Activated CD8-positive, alpha-beta memory T cell treated with anti-CD3 and anti-CD28 coated beads, Interleukin-2, amount 50 U/mL, for 24 hours (primary cell): ENCODE data around the gene GLB1L2.

Source experiments
- DNase-seq: peaks from one replicate; pipeline ENCODE4 v3.0.0-alpha.2; 2020; ENCODE audit errors: extremely low read depth

The GLB1L2 gene

GRCh38 chr11:134369656-134370525, 38.1 kb downstream of the GLB1L2 start:
- no peak for DNase-seq

DNA sequence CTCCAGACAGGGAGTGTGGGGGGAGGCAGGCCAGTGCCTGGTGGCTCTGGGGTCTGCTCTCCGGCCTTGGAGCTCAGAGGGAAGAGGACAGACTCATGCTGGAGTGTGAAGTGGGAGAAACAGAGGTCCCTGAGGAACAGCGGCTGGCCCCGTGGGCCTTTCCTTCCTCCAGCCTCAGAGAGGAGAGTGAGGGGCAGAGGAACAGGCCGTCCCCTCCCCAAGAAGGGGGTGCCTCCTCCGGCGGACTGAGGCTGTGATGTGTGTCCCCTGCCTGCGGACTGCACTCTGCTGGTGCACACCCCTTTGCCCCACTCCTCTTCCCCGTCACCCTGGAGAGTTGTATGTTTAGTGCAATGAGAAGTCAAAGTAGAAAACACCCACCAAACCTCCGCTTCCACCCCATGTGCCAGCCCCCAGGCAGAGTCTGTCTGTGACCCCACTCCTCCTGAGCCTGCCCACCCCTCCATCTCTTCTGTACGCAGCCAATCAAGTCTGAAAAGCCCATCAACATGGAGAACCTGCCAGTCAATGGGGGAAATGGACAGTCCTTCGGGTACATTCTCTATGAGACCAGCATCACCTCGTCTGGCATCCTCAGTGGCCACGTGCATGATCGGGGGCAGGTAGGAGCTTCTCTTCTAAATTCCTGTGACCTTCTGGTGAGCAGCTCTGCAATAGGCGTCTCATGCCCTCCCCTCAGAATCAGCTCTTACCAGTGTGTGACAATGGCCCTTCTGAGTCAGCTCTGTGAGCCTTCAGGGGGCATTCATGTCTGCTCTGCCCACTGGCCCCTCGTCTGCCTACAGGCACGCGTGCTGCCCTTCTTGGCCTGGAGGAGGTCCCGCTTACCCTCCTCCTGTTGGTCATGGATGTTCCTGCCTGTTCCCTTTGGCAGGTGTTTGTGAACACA, 39.0 kb downstream of the GLB1L2 start:
- DNase-seq, result no peak

- no peak for DNase-seq
These were observed 39.8 kb downstream of the GLB1L2 start for GRCh38 chr11:134371436-134372185.

DNA sequence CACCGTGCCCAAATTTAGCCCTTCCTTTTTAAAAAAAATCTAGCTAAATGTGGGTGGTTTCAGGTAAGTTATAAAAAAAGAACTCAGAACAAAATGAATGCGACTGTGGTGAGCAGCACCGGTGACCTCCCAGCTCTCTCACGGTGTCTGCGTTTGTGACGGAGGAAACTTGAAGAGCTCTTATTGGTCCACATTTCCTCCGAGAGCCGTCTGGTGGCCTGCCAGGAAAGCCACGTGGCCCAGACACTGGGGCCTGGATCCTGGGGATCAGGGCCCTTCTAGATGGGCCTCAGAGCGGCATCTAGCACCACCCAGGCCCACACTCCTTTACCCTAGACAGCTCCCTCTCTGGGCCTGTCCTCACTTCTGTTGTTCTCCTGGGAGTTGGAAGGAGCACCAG, 40.7 kb downstream of the GLB1L2 start:
- no peak for DNase-seq

DNA sequence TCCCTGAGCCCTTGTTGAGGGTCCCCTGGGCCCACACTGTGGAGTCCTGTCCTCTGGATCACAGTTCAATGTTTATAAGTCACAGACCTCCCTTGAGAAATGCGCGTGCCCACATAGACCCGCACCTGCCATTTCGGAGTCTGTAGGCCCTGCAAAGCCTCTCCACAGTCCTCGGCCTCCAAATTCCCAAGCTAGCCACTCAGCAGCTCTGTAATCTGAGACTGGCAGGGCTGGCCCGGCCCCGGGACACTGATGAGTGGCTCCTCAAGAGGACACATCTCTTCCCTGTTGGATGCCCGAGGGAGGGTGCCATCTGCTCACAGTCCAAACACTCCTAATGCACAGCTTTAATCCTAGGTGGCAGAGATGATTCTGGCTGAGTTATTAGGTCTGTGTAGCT, 41.2 kb downstream of the GLB1L2 start:
- no peak for DNase-seq

DNA sequence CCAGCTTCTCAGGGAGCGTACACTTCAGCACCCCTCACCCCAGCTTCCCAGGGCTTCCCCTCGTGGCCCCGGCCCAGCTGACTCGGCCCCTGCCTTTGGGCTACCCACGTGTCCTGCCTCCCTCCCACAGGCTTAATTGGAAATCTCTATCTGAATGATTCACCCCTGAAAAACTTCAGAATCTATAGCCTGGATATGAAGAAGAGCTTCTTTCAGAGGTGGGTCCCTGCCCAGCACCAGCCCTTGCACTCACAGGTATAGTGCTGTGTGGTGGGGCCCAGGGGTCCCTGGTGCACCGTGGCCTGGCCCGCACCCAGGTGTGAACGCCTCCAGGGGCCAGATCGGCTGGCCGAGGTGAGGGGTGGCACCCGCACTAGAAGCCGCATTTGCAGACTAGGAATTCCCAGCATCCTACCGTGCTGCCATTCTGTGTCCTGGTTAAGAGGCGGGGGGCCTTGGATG, 41.8 kb downstream of the GLB1L2 start:
- no peak for DNase-seq

DNA sequence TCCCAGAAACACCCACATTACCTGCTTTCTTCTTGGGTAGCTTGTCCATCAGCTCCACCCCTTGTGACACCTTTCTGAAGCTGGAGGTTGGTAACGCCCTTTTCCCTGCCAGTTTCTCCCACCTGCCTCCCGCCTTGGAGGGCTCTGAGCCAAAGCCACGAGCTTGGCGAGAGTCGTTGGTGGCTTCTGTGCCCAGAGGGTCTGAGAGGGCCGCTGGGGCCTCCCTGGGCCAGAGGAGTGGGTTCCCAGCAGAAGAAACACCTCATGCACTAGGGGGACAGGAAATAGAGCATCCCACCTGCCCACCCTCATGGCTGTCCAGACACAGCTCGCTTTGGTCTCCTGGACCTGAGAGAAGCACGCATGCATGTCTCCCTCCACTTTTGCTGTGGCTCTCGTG, 42.4 kb downstream of the GLB1L2 start:
- DNase-seq, result no peak

DNA sequence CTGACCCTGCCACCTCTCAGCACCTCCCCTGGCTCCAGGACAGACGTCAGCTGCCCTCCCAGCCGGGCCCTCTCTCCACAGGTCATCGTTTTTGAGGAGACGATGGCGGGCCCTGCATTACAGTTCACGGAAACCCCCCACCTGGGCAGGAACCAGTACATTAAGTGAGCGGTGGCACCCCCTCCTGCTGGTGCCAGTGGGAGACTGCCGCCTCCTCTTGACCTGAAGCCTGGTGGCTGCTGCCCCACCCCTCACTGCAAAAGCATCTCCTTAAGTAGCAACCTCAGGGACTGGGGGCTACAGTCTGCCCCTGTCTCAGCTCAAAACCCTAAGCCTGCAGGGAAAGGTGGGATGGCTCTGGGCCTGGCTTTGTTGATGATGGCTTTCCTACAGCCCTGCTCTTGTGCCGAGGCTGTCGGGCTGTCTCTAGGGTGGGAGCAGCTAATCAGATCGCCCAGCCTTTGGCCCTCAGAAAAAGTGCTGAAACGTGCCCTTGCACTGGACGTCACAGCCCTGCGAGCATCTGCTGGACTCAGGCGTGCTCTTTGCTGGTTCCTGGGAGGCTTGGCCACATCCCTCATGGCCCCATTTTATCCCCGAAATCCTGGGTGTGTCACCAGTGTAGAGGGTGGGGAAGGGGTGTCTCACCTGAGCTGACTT, 43.2 kb downstream of the GLB1L2 start:
- no peak for DNase-seq

- DNase-seq, result no peak
These were observed 44.5 kb downstream of the GLB1L2 start for GRCh38 chr11:134376150-134376921.

- DNase-seq, result no peak
These were observed 46.1 kb downstream of the GLB1L2 start for GRCh38 chr11:134377876-134378275.

GRCh38 chr11:134379241-134379640, 47.5 kb downstream of the GLB1L2 start:
- DNase-seq, result no peak

DNA sequence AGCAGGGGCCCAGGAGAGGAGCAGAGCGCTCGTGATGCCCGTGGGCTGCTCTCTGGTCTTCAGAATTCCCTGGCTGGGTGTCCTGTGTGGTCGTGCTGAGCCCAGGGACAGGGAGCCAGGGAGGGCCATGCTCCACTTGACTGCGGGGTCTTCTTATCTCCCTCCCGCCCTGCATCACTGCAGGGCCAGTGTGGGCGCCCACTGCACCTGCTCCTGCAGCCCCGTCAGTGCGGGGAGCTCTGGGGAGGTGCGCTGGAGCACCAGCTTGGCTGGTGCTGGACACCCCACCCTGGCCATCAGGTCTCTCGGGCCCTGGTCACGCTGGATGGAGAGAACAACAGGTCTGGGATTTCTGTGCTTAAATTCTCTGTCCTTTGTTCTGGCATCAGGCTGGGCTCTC, 48.4 kb downstream of the GLB1L2 start:
- no peak for DNase-seq

GRCh38 chr11:134380785-134381184, 49.0 kb downstream of the GLB1L2 start:
- no peak for DNase-seq

GRCh38 chr11:134382257-134382656, 50.5 kb downstream of the GLB1L2 start:
- DNase-seq, result no peak

GRCh38 chr11:134382830-134383229, 51.0 kb downstream of the GLB1L2 start:
- no peak for DNase-seq

- no peak for DNase-seq
These were observed 51.9 kb downstream of the GLB1L2 start for GRCh38 chr11:134383576-134384221.

DNA sequence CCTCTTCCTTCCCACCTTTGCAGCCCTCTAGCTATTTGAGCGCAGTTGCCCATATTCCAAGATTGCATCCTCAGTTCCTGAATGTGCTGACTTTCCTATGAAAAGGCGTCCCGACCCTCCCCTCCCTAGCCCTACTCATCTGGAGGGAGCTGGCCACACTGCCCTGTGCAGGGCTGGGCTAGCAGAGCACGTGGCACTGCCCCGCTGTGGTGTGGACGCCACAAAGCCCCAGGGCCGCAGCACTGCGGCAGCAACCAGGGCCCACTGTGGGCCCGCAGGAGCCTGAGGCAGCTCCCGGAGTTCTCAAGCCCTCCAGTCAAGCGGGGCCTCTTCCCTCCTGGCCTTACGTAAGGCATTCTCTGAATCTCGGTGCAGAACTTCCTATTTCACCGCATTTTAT, 52.6 kb downstream of the GLB1L2 start:
- no peak for DNase-seq

DNA sequence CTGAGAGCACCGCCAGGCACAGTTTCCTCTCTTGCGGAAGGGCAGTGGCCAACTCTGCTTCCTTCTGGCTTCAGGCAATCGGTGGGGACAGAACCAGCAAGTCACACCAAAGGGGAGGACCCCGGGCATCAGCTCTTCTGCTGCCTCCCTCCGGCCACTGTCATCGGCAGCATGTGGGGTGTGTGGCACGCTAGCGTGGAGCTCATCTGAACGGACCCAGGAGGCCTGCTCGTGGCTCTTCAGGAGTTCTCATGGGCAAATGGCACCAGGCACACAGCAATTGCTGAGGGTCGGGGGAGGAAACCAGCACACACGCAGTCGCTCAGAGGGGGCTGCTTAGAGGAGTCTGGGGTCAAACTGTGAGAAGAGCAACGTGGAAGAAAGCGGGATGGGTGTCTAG, 53.4 kb downstream of the GLB1L2 start:
- DNase-seq, result no peak

DNA sequence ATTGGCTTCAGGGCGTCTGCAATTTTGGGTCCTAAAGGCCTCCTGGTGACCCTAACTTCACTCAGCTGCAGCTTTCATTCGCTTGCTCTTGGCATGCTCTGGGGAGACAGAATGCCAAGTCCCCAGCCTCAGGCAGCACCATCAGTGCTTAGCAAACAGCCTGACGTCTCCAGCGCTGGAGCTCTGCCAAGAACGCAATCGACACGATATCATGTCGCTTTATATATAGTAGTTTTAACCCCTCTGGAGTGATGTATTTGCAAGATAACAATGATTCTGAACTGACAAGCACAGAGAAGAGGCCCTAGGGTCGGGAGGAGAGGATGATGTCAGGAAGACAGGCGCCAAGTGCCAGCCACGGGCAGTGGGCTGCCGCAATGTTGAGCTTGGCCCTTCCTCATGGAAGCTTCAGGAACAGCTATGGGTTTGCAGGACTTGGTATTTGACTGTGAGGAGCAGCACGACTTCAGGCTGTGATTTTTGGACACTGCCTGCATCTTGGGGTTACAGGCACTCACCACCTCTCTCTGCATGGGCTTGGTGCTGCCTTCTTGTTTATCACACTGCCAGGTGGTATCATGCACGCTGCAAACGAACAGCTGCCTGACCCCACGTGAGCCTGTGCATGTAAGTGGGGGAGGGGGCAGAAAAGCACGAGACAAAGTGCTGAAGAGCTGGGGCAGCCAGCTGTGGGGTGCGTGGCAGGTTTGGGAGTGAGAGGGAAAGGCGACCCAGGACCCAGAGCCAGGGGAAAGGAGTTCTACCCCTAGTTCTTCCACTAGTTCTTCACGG, 54.2 kb downstream of the GLB1L2 start:
- no peak for DNase-seq
